Ascending aorta (tissue), 2 donors: ENCODE data around the gene MVB12B. TPM values are rescaled to one million over a fixed set of nuclear protein-coding genes. Genes with fewer than 3 reads are reported as not detected.

Experiments
- DNase-seq, 2 donors: peaks; one replicate each; pipeline ENCODE4 v3.0.0-alpha.2; 2019; ENCODE audit warnings: low spot score in 2 of 2
- H3K27ac ChIP-seq, 2 donors: fragments of 200-600 bp; sonication (generic); one replicate each; pipeline ENCODE4 v1.5.1; 2016 to 2017; ENCODE audit warnings: mild to moderate bottlenecking in 1 of 2
- H3K27me3 ChIP-seq: fragments of 200-600 bp; sonication (generic); one replicate; pipeline ENCODE4 v1.5.1; 2017
- H3K36me3 ChIP-seq, 2 donors: fragments of 200-600 bp; sonication (generic); one replicate each; pipeline ENCODE4 v1.5.1; 2016
- H3K4me1 ChIP-seq, 2 donors: fragments of 200-600 bp; sonication (generic); one replicate each; pipeline ENCODE4 v1.5.1; 2016 to 2017; ENCODE audit warnings: mild to moderate bottlenecking in 1 of 2
- H3K4me3 ChIP-seq, 2 donors: fragments of 200-600 bp; sonication (generic); one replicate each; pipeline ENCODE4 v1.5.1; 2016 to 2017; ENCODE audit warnings: mild to moderate bottlenecking in 1 of 2
- H3K9me3 ChIP-seq, 2 donors: fragments of 200-600 bp; sonication (generic); one replicate each; pipeline ENCODE4 v1.5.1; 2016
- intact Hi-C: fragments of 100-400 bp; cut with DNase I; formaldehyde crosslinking; loops from one replicate; pipeline ENCODE4 v1.15.1; 2023
- total RNA-seq: library from RNA; depleted of rRNA; stranded (reverse); fragments of >200 nt; gene quantifications from one replicate; pipeline ENCODE4 v1.1.0, GENCODE V29; 2016
- TF ChIP-seq, protein P1 (sequence below), 3 experiments: fragments of 200-600 bp in 2 of 3; fragments of 450-650 bp in 1 of 3; sonication (generic) in 2 of 3; IDR thresholded peaks; one replicate each; pipeline ENCODE4 v1.5.1; 2016 to 2019; ENCODE audit warnings: antibody characterized with exemption in 3 of 3, mild to moderate bottlenecking in 1 of 3, moderate library complexity in 1 of 3

Gene MVB12B
- total RNA-seq, 1 donor from 2014 or later: 9.4 TPM

- H3K4me1 ChIP-seq: no peaks in the 10 kb centered on the region
- H3K27me3 ChIP-seq: no peaks in the 10 kb centered on the region
- DNase-seq: no peak
- no peak overlapping the region for H3K4me3 ChIP-seq
- no peak overlapping the region for H3K27ac ChIP-seq
- TF ChIP-seq, protein P1, sequence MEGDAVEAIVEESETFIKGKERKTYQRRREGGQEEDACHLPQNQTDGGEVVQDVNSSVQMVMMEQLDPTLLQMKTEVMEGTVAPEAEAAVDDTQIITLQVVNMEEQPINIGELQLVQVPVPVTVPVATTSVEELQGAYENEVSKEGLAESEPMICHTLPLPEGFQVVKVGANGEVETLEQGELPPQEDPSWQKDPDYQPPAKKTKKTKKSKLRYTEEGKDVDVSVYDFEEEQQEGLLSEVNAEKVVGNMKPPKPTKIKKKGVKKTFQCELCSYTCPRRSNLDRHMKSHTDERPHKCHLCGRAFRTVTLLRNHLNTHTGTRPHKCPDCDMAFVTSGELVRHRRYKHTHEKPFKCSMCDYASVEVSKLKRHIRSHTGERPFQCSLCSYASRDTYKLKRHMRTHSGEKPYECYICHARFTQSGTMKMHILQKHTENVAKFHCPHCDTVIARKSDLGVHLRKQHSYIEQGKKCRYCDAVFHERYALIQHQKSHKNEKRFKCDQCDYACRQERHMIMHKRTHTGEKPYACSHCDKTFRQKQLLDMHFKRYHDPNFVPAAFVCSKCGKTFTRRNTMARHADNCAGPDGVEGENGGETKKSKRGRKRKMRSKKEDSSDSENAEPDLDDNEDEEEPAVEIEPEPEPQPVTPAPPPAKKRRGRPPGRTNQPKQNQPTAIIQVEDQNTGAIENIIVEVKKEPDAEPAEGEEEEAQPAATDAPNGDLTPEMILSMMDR (IDR thresholded peaks at IDR 0.05): no peak
- H3K9me3 ChIP-seq: no peaks in the 10 kb centered on the region
- H3K36me3 ChIP-seq: peaks cover 0 to 4% of the 10 kb centered on the region in 2 donors
- intact Hi-C loops: no loop called here
Observed at GRCh38 chr9:126377536-126377935, 50.9 kb downstream of the MVB12B start.

DNA sequence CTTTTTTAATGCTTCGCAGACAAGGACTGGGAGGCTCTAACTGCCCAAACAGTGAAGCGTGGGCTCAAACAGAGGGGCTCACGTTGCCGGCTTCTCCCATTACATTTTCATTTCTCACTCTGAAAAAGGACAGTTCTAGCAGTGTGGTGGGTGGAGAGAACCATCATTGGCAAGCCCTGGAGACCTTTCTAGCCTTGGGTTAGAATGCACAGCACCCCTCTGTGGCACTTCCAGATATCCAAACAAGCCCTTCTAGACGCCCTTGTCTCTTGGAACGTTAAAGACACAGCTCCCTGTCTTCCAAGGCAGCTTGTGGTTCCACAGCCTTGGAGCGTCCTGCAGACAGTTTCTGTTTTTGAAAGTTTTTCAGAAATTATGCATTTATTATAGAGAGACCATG is 52.1 kb downstream of the MVB12B start:
- no peak for DNase-seq
- H3K4me1 ChIP-seq: no peaks in the 10 kb centered on the region

GRCh38 chr9:126379661-126380360 is 53.2 kb downstream of the MVB12B start:
- no peaks in the 10 kb centered on the region for H3K27me3 ChIP-seq
- no peaks in the 10 kb centered on the region for H3K9me3 ChIP-seq
- intact Hi-C loops: no loop called here
- H3K27ac ChIP-seq: no peak overlapping the region
- TF ChIP-seq, protein P1 (IDR thresholded peaks at IDR 0.05): no peak
- peaks cover 0 to 4% of the 10 kb centered on the region in 2 donors for H3K36me3 ChIP-seq
- DNase-seq: no peak
- H3K4me1 ChIP-seq: no peaks in the 10 kb centered on the region
- H3K4me3 ChIP-seq: no peak overlapping the region

More for the DNA sequence above, 52.1 kb downstream of the MVB12B start:
- H3K27ac ChIP-seq: no peak overlapping the region
- no peak overlapping the region for H3K4me3 ChIP-seq
- TF ChIP-seq, protein P1 (IDR thresholded peaks at IDR 0.05): no peak
- intact Hi-C loops: no loop called here
- peaks cover 0 to 4% of the 10 kb centered on the region in 2 donors for H3K36me3 ChIP-seq
- no peaks in the 10 kb centered on the region for H3K27me3 ChIP-seq
- H3K9me3 ChIP-seq: no peaks in the 10 kb centered on the region

GRCh38 chr9:126380447-126380846 is 53.8 kb downstream of the MVB12B start:
- H3K4me3 ChIP-seq: no peak overlapping the region
- no peak for DNase-seq
- H3K36me3 ChIP-seq: peaks cover 0 to 4% of the 10 kb centered on the region in 2 donors
- H3K27ac ChIP-seq: no peak overlapping the region
- intact Hi-C loops: no loop called here
- no peaks in the 10 kb centered on the region for H3K27me3 ChIP-seq
- TF ChIP-seq, protein P1 (IDR thresholded peaks at IDR 0.05): no peak
- H3K4me1 ChIP-seq: no peaks in the 10 kb centered on the region
- no peaks in the 10 kb centered on the region for H3K9me3 ChIP-seq

DNA sequence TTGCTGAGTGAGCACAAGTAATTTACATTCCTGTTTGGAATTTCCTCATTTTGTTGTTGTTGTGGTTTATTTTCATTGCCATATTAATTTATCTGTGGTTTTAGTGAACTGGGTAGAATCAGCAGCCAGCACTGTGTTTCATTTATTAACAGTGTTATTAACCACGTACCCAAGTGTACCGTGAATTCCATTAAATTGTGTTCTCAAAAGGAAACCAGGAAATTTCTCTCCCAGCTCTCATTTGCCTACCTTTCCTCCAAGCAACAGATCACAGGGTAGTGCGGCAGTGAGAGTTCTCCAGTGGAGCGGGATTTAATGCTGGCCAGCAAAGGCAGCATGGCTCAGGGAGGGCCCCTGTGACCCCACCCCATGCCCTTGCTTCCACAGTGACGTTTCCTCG is 54.6 kb downstream of the MVB12B start:
- H3K9me3 ChIP-seq: no peaks in the 10 kb centered on the region
- H3K36me3 ChIP-seq: peaks cover 0 to 4% of the 10 kb centered on the region in 2 donors
- no peak for DNase-seq
- TF ChIP-seq, protein P1 (IDR thresholded peaks at IDR 0.05): no peak
- H3K4me3 ChIP-seq: no peak overlapping the region
- no peaks in the 10 kb centered on the region for H3K27me3 ChIP-seq
- intact Hi-C loops: no loop called here
- no peak overlapping the region for H3K27ac ChIP-seq
- H3K4me1 ChIP-seq: no peaks in the 10 kb centered on the region
